Esophagus squamous epithelium (tissue), 4 donors: ENCODE measurements around the gene PSD2.

Experiments
- CTCF ChIP-seq, 6 experiments: fragments of 450-650 bp in 4 of 6; fragments of 200-600 bp in 2 of 6; sonication (generic) in 2 of 6; IDR thresholded peaks; one replicate each; pipeline ENCODE4 v1.5.1; 2016 to 2019; ENCODE audit warnings: antibody characterized with exemption in 6 of 6, mild to moderate bottlenecking in 4 of 6, moderate library complexity in 4 of 6
- POLR2A ChIP-seq, 4 donors: fragments of 450-650 bp; IDR thresholded peaks; one replicate each; pipeline ENCODE4 v1.6.1; 2017; ENCODE audit warnings: antibody characterized with exemption in 4 of 4, mild to moderate bottlenecking in 4 of 4, moderate library complexity in 3 of 4

GRCh38 chr5:139804800-139805397 is 9.3 kb downstream of the PSD2 start:
- no peak for TF ChIP-seq CTCF (IDR thresholded peaks at IDR 0.05)
- TF ChIP-seq POLR2A (IDR thresholded peaks at IDR 0.05) = no peak
